Kidney (tissue), 14 donors: ENCODE measurements around the gene RMI2. TPM values are rescaled to one million over a fixed set of nuclear protein-coding genes. Genes with fewer than 3 reads are reported as not detected.

Source experiments
- DNase-seq, 5 donors: peaks; one replicate each; pipeline ENCODE4 v3.0.0-alpha.2; 2013 to 2020
- FAIRE-seq: peaks from 2 replicates; lab custom pipeline; 2012; peaks lifted over from hg19 to GRCh38; lab: Jason Lieb, UNC
- H3K27ac ChIP-seq, 2 donors: one replicate each; pipeline ENCODE4 v1.7.0; 2013; ENCODE audit warnings: low read depth in 2 of 2, low read length in 2 of 2, inconsistent platforms in 1 of 2
- H3K27me3 ChIP-seq: one replicate; pipeline ENCODE4 v1.7.1; 2013; ENCODE audit warnings: low read length, inconsistent platforms; ENCODE audit not compliant: control insufficient read depth, insufficient read depth
- H3K36me3 ChIP-seq, 3 donors: one replicate each; pipeline versions ENCODE4 v1.7.0 to v1.7.1; 2013; ENCODE audit warnings: low read length in 3 of 3, control low read depth in 1 of 3, inconsistent platforms in 1 of 3; ENCODE audit not compliant: insufficient read depth in 3 of 3, control insufficient read depth in 2 of 3
- H3K4me1 ChIP-seq, 3 donors: one replicate each; pipeline versions ENCODE4 v1.7.0 to v1.7.1; 2013; ENCODE audit warnings: low read length in 3 of 3, inconsistent platforms in 1 of 3, low read depth in 1 of 3; ENCODE audit not compliant: control insufficient read depth in 2 of 3, insufficient read depth in 2 of 3
- H3K4me3 ChIP-seq, 3 donors: one replicate each; pipeline versions ENCODE4 v1.7.0 to v1.8.1; 2013; ENCODE audit warnings: low read length in 3 of 3, control low read depth in 1 of 3, inconsistent platforms in 1 of 3
- H3K9ac ChIP-seq, 3 donors: one replicate each; pipeline versions ENCODE4 v1.7.0 to v1.7.1; 2013; ENCODE audit warnings: low read length in 3 of 3, control low read depth in 1 of 3, inconsistent platforms in 1 of 3
- H3K9me3 ChIP-seq, 3 donors: one replicate each; pipeline versions ENCODE4 v1.7.0 to v1.7.1; 2013; ENCODE audit warnings: low read length in 3 of 3, control low read depth in 1 of 3, inconsistent platforms in 1 of 3; ENCODE audit not compliant: control insufficient read depth in 2 of 3, insufficient read depth in 1 of 3
- CTCF ChIP-seq: IDR thresholded peaks from 3 replicates; pipeline ENCODE4 v1.5.1; 2012; ENCODE audit warnings: mild to moderate bottlenecking, moderate library complexity, borderline replicate concordance; ENCODE audit not compliant: insufficient read depth; ENCODE audit errors: extremely low read depth
- intact Hi-C: fragments of 100-400 bp; cut with DNase I; formaldehyde crosslinking; loops from one replicate; pipeline ENCODE4 v1.11.1; 2022
- polyA plus RNA-seq: library from polyadenylated mRNA; stranded (reverse); fragments of 350-450 nt; fragmentation: Illumina TruSeq; extraction: RNeasy Lipid Tissue Mini Kit (QIAGEN cat#74804); gene quantifications from one replicate; pipeline ENCODE4 v1.2.3, GENCODE V29; 2014; ENCODE audit warnings: low read depth, low replicate concordance; ENCODE audit not compliant: insufficient read depth
- total RNA-seq: library from RNA; stranded (reverse); fragmentation: NEBNext Ultra II Directional; extraction: Animal tissue kit (Norgen Biotek cat#: 25700); gene quantifications from one replicate; pipeline ENCODE4 v1.2.1, GENCODE V29; 2021
- donor health status: control.
- donor health status: control.
- donor health status: control.
- donor health status: control.
- donor health status: control.
- donor health status: DM: yes; HTN: yes; CAD: no.
- donor health status: Normal renal cell carcinoma (clear cell type).

RMI2 gene
- total and polyA plus RNA-seq, 2 donors from 2014 or later, result 4.6 to 5.2 TPM

- intact Hi-C loops, result loop anchor here (10.0 kb wide), 1 partner anchor 420 kb away; no protein-coding TSS in a partner anchor
- Histone ChIP-seq H3K27ac (no peak overlapping the region), H3K36me3 (no peaks in the 10 kb centered on the region), H3K4me3 (no peak overlapping the region), H3K27me3 (no peaks in the 10 kb centered on the region), H3K9me3 (no peaks in the 10 kb centered on the region), H3K9ac (no peak overlapping the region), H3K4me1 (peaks cover 0 to 6% (median 0%) of the 10 kb centered on the region in 3 donors)
- FAIRE-seq, result no peak
- no peak for TF ChIP-seq CTCF
- peak in 1 of 5 donors; percentile 33 for DNase-seq
These were observed 49.3 kb downstream of the RMI2 start for GRCh38 chr16:11394593-11394960.

DNA sequence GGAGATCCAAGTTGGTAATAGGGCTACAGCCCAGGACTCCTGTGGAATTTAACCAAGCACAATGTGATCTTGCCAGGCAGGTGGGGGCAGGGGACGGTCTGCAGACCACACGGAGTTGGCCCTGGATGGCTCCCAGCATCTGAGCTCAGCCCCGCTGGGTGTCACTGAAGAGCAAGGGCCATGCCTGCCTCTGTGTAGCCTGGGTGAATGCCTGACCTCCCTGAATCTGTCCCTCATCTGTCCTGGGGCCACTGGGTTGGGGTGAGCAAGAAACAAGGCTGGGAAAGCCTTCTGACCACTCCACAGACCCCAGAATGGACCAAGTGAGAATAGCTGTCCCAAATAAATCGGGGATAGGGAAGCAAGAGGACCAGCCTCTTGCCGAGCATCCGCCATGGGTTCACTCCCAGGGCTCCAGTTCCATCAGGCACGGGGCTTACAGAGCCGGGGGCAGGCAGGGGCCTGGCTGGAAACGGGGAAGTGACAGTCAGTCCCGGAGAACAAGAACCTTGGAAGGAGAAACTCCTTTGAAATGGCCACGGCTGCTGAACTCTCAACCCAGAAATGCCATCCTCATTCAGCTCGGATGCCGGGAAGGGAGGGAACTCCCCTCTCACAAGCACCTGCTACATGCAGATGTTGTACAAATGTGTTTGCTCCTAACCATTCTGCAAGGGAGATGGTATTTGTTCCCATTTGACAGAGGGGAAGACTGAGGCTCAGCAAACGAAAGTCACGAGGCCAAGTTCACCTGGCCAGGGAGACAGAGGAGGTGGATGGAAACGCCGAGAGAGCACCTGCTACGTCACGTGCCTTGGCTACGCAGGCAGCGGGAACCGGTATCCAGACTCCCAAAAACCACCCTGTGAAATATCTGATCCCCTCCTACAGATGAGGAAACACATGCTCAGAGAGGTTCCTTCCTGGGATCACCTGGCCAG lies 50.0 kb downstream of the RMI2 start:
- Histone ChIP-seq H3K9me3 (no peaks in the 10 kb centered on the region), H3K4me3 (no peak overlapping the region), H3K27ac (no peak overlapping the region), H3K36me3 (no peaks in the 10 kb centered on the region), H3K9ac (no peak overlapping the region), H3K4me1 (peaks cover 0 to 6% (median 0%) of the 10 kb centered on the region in 3 donors), H3K27me3 (no peaks in the 10 kb centered on the region)
- no peak for FAIRE-seq
- peak in 1 of 5 donors; percentile 65 for DNase-seq
- intact Hi-C loops, result loop anchor here (10.0 kb wide), 1 partner anchor 420 kb away; no protein-coding TSS in a partner anchor
- TF ChIP-seq CTCF, result no peak

- no peak for FAIRE-seq
- no peak overlapping the region for H3K4me3 ChIP-seq
- H3K27ac ChIP-seq, result no peak overlapping the region
- no peak for TF ChIP-seq CTCF
- peaks cover 0 to 6% (median 0%) of the 10 kb centered on the region in 3 donors for H3K4me1 ChIP-seq
- no peak for DNase-seq
- no peaks in the 10 kb centered on the region for H3K9me3 ChIP-seq
- intact Hi-C loops, result loop anchor here (10.0 kb wide), 1 partner anchor 419 kb away; no protein-coding TSS in a partner anchor
- no peak overlapping the region for H3K9ac ChIP-seq
- H3K27me3 ChIP-seq, result no peaks in the 10 kb centered on the region
- no peaks in the 10 kb centered on the region for H3K36me3 ChIP-seq
These were observed 50.6 kb downstream of the RMI2 start for GRCh38 chr16:11395949-11396240.
